Measurements from ENCODE around the gene BFSP1.
A peak's percentile ranks its signal among the peaks of the same experiment; 100 is the strongest.

Gene BFSP1

GRCh38 chr20:17565169-17565845 lies 34.1 kb upstream of the BFSP1 start:
- no peak for TF ChIP-seq CTCF (IDR thresholded peaks at IDR 0.05; ENCODE audit: low read depth, low read length)
- DNase-seq (ENCODE audit: low read depth in 2 of 2): peak; percentile 43 to 48
- no peak overlapping the region for H3K4me3 ChIP-seq (replicated peaks in 1 of 2; ENCODE audit: low read depth in 2 of 2, low read length in 2 of 2)

GRCh38 chr20:17562804-17563305 lies 31.7 kb upstream of the BFSP1 start:
- TF ChIP-seq CTCF (IDR thresholded peaks at IDR 0.05; ENCODE audit: low read depth, low read length): no peak
- peak; percentile 81 to 88 for DNase-seq (ENCODE audit: low read depth in 2 of 2)
- H3K4me3 ChIP-seq (replicated peaks in 1 of 2; ENCODE audit: low read depth in 2 of 2, low read length in 2 of 2): no peak overlapping the region

GRCh38 chr20:17560344-17561074 lies 29.3 kb upstream of the BFSP1 start:
- no peak overlapping the region for H3K4me3 ChIP-seq (replicated peaks in 1 of 2; ENCODE audit: low read depth in 2 of 2, low read length in 2 of 2)
- peak in 1 of 2 donors; percentile 34 for DNase-seq (ENCODE audit: low read depth in 2 of 2)
- no peak for TF ChIP-seq CTCF (IDR thresholded peaks at IDR 0.05; ENCODE audit: low read depth, low read length)

GRCh38 chr20:17559338-17559737 lies 28.2 kb upstream of the BFSP1 start:
- no peak for TF ChIP-seq CTCF (IDR thresholded peaks at IDR 0.05; ENCODE audit: low read depth, low read length)
- H3K4me3 ChIP-seq (replicated peaks in 1 of 2; ENCODE audit: low read depth in 2 of 2, low read length in 2 of 2): no peak overlapping the region
- DNase-seq (ENCODE audit: low read depth in 2 of 2): no peak

- no peak for TF ChIP-seq CTCF (IDR thresholded peaks at IDR 0.05; ENCODE audit: low read depth, low read length)
- DNase-seq (ENCODE audit: low read depth in 2 of 2): no peak
- no peak overlapping the region for H3K4me3 ChIP-seq (replicated peaks in 1 of 2; ENCODE audit: low read depth in 2 of 2, low read length in 2 of 2)
Measured at GRCh38 chr20:17558941-17559304, 27.7 kb upstream of the BFSP1 start.

GRCh38 chr20:17558154-17558940 lies 27.2 kb upstream of the BFSP1 start:
- TF ChIP-seq CTCF (IDR thresholded peaks at IDR 0.05; ENCODE audit: low read depth, low read length): no peak
- peak overlapping the region in 1 of 2 donors; percentile 40 for H3K4me3 ChIP-seq (replicated peaks in 1 of 2; ENCODE audit: low read depth in 2 of 2, low read length in 2 of 2)
- peak; percentile 91 to 94 for DNase-seq (ENCODE audit: low read depth in 2 of 2)
